CD4-positive, alpha-beta T cell treated with Interferon gamma for 1 hour (primary cell): ENCODE measurements around the gene DYNC1H1.
A peak's percentile ranks its signal among the peaks of the same experiment; 100 is the strongest.
"Not testable (repeated sequence)": the region's sequence is repeated elsewhere in the genome, so short reads cannot be mapped to it uniquely, and the experiment has no call there.

Source experiments
- DNase-seq: peaks from one replicate; pipeline ENCODE4 v3.0.0-alpha.2; 2020

The DYNC1H1 gene

GRCh38 chr14:102075155-102075554, 110.8 kb downstream of the DYNC1H1 start:
- no peak for DNase-seq

- DNase-seq = peak; percentile 53
Measured at GRCh38 chr14:102077382-102077709, 113.0 kb downstream of the DYNC1H1 start.

DNA sequence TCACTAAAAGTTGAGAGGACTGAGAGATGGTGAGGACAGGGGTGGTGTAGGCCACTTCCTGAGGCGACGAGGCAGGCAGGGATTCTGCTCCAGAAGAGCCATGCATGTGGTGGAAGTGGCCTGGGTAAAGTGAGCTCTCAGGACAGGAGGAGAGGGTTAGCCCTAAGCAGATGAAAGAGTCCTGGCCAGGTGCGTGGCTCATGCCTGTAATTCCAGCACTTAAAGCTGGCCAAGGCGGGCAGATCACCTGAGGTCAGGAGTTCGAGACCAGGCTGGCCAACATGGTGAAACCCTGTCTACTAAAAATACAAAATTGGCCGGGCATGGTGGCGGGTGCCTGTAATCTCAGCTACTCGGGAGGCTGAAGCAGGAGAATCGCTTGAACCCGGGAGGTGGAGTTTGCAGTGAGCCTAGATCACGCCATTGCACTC, 114.0 kb downstream of the DYNC1H1 start:
- DNase-seq = peak; percentile 38

DNA sequence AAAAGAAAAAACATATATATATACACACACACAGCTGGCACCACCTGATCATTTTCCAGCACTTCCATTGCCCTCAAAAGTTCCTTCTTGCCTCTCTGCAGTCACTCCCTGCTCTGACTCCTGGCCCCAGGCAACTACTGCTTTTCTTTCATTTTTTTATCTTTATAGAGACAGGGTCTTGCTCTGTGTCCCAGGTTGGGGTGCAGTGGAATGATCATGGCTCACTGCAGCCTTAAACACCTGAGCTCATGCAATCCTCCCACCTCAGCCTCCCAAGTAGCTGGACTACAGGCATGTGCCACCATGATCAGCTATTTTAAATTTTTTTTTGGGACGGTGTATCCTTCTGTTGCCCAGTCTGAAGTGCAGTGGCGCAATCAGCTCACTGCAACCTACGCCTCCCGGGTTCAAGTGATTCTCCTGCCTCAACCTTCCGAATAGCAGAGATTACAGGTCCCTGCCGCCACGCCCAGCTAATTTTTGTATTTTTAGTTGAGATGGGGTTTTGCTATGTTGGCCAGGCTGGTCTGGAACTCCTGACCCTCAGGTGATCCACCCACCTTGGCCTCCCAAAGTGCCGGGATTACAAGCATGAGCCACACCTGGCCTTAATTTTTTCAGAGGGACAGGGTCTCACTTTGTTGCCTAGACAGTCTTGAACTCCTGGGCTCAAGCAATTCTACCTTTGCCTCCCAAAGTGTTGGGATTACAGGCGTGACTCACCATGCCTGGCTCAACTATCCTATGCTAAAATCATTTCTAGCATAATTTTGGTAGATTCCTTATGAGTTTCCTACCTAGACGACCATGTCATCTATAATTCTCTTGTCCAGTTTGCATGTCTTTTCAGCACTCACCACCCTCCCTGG, 114.7 kb downstream of the DYNC1H1 start:
- DNase-seq = peak; percentile 49

DNA sequence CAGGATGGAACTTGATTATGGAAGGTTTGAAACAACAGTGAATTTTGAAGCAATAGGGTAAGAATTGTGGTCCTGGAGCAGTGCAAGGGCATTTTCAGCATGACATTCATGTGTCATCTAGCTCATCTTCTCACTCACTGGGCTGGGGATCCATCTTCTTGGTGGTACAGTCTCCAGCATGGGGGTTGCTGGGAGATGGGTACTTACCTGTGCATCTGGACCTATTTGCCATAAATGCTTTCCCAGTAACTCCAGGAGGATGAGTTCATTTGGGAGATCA, 115.3 kb downstream of the DYNC1H1 start:
- peak; percentile 21 for DNase-seq

DNA sequence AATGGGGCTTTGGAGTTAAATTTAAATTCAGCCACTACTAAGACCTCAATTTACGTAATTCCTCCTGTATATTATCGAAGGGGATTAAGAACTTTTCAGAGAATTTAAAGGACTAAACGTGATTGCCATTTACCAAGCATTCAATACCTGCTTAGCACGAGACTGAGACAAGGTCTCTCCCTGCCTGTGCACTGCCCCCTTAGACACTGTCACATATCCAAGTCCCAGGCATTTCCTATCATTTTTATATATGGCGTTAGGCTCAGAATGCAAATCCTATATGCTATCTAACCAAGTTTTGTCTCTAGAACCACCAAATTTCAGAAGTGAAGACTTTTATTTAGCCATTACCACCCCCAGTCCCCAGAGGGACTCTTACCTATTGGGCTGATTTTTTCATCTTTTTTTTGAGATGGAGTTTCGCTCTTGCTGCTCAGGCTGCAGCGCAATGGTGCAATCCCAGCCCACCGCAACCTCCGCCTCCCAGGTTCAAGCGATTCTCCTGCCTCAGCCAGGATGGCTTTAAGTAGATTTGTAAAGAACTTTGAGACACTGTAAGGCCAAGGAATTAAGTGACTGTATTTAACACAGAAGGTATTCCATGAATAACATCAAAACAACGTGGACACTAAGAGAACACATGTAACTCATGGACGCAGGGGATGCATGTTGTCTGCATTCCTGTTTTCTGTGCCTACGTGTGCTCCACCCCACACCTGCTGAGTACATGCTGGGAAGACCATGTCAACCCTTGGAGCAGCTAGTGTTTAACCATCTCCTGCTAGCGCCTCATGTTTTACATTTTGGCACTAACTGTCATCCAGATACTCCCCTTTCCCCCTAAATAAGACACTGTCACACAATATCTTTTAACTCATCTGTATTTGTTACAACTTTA, 116.1 kb downstream of the DYNC1H1 start:
- no peak for DNase-seq

- no peak for DNase-seq
Measured at GRCh38 chr14:102081231-102082080, 117.1 kb downstream of the DYNC1H1 start.

DNA sequence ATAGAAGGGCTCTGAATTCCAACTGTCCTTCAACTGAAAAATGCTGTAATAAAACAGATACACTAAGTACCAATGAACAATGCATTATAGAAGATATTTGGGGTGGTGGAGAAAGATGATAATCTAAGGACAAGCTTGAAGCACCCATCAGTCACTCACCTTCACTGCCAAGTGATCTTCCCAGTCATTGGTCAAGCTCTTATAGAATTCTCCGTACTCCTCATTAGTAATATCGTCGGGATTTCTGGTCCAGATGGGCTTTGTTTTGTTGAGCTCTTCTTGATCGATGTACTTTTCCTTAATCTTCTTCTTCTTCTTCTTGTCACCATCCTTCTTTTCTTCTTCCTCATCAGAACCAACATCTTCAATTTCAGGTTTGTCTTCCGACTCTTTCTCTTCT, 120.1 kb downstream of the DYNC1H1 start:
- DNase-seq = not testable (repeated sequence)

DNA sequence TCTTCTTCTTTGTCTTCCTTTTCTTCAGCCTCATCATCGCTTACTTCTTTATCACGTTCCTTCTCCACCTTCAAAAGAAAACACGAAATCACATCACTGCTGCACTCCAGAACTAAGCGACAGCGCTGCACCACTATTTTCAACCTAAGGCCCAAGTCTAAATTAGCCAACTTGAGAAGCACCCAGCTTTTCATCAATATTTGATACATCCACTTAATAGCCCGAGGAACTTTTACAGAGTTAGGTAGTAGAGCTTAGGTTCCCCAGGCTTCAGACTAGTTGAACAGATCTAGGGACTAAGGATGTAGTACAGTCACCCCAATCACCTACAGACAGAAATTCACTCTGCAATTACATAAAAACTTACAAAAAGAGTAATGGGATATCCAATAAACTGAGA, 120.6 kb downstream of the DYNC1H1 start:
- no peak for DNase-seq

DNA sequence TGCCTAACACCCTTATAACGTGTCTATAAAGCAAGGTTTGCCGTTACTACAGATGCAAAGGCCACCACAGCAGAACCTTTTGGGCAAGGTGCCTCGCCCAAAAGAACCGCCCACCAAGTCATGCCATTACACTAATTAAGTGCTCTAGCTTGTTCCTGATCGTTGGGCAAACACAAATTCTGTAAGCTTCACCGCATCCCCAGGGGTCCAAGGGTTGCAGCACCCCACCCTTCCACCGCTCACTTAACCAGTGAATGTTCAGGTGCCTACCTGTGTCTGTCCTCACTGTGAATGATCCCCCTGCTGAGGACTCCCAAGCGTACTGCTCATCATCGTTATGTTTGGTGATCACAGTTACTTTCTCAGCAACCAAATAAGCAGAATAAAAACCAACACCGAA, 121.1 kb downstream of the DYNC1H1 start:
- no peak for DNase-seq

- peak; percentile 65 for DNase-seq
Measured at GRCh38 chr14:102085948-102086708, 121.8 kb downstream of the DYNC1H1 start.

DNA sequence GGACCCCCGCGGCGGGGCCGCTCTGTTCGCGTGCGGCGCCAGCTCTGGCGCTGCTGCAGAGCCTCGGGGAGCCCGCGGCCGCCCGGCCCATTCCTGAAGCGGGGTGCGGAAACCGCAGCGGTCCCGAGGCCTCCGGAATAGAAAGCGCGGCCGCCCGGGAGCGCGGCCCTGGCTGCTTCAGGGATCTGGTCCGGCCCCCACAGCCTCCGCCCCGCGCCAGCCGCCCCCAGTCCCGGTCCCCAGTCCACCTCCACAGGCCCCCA, 122.3 kb downstream of the DYNC1H1 start:
- DNase-seq = no peak

DNA sequence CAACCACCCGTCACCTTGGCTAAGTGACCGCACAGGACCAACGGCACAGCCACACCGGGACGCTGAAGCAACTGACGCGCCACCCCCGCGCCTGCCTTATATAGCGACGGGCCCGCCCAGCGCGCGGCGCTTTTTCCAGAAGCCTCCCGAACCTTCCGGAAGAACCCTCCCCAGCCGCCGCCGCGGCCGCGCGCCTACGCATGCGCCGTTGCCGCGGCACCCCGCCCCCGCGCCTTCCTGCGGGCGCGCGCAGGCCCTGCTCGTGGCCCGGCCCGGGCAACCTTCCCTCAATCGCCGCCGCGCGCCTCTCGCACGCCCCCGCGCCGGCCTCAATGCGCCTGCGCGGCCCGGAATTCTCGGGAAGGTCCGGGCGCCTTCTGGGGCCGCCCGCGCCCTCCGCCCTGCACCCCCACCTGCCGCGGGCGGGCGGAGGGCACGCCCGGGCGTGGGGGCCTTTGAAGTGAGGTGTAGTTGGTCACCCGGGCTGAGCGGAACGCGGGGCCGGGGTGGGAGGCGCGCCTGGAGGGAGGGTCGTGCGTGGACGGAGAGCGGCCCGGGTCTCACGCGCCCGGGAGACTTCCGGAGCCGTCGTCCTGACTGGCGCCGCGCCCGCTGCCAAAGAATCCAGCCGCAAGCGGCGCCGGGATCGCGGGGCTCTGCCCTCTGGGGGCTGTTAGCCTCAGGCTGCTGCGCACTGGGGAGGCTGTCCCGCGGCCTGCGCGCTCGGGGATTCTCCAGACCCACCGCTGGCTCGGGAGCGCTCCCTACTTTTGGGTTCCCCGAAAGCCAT, 122.8 kb downstream of the DYNC1H1 start, which contains the start of gene HSP90AA1:
HSP90AA1 (minus strand) TSS at position 73 of the 790 bp plus-strand sequence. CDS start 666 bp downstream, outside the sequence.
- DNase-seq = peak; percentile 95

- no peak for DNase-seq
Measured at GRCh38 chr14:102087762-102088011, 123.3 kb downstream of the DYNC1H1 start.

- peak; percentile 57 for DNase-seq
Measured at GRCh38 chr14:102088012-102088792, 123.8 kb downstream of the DYNC1H1 start.

DNA sequence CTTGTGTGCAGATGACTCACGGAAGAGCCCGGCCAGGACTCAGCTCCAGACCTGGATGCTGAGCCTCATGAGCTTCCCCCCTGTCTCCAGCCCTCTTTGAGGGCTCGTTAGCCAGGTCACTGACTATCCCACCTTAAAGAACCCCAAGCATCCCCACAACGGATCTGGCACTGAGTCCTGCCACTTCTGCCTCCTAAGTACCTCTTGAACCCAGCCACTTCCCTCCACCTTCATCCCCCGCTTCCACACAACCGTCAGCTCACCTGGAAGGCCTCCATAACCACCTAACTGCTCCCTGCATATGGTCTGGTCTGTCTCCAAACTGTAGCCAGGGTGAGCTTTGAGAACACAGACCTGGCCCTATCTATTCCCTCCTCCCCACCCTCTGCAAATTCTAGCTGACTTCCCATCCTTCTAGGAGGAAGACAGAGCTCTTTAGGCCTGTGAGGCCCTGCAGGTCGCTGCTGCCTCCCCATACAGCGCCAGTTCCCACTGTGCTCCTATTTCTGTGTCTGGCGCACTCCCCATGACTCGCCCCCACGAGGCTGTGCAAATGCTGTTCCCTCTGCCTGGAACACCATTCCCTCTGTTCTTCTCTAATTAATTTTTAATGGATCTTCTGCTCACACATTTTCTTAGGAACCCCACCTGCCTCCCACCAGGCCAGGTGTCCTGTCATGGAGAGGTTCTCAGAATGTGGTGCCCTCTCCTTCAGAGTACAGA, 125.4 kb downstream of the DYNC1H1 start:
- DNase-seq = no peak

GRCh38 chr14:102090713-102091112, 126.3 kb downstream of the DYNC1H1 start:
- no peak for DNase-seq

- no peak for DNase-seq
Measured at GRCh38 chr14:102092806-102093205, 128.4 kb downstream of the DYNC1H1 start.

GRCh38 chr14:102094101-102094500, 129.7 kb downstream of the DYNC1H1 start:
- DNase-seq = no peak

DNA sequence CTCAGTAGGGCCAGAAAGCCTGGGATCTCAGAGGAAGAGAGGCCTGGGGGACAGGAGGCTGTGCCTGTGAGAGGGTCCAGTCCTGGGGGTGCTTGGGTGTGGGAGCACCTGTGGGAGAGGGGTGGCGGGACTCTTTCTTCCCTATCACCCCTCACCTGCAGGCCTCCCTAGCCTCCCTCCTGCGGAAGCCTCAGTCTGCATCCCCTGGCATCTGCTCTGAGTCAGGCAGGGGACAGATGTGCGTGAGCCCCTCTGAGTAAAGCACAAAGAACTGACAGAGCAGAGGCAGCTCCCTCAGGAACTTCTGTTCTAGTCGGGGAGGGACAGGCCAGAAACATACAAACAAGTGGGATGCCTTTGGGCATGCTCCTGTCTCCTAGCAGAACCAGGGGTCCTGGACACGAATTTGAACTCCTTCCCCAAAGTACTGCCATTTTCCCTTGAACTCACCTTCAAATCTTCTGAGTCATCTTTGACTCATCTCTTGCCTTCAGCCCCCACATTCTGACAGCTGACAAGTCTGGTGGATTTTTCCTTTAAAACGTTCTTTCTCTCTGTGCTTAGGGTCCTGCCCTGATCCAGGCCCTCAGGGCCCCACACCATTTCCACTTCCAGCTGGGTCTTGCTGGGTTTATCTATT, 131.0 kb downstream of the DYNC1H1 start:
- DNase-seq = no peak
